ENCODE measurements around the gene C2CD4A. TPM values are rescaled to one million over a fixed set of nuclear protein-coding genes. Genes with fewer than 3 reads are reported as not detected.

The C2CD4A gene
- total and polyA plus RNA-seq, 2 donors (not counting 3 experiments of a cell fraction or from before 2014, with no cell fraction given) = 0.33 to 0.46 TPM

DNA sequence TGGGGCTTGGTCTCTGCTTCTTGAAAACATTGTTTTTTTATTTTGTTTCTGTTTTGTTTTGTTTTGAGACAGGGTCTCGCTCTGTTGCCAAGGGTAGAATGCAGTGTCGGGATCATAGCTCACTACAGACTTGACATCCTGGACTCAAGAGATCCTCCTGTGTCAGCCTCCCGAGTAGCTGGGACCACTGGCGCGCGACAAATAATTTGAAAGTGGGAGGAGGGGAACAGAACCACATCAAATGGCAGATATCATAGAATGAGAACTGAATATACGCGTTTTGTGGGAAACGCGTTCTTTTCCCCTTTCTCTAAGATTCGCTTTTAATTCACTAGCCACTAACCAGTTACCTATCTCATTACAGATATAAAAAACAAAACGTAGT lies 5.9 kb upstream of the C2CD4A start:
- Histone ChIP-seq H3K27me3 (ENCODE audit: control insufficient read depth in 2 of 2, insufficient read depth in 2 of 2, low read length in 2 of 2) (no peaks in the 10 kb centered on the region), H3K9ac (replicated peaks; ENCODE audit: extremely low read depth, insufficient read depth, low read length) (peak overlapping the region; percentile 75), H3K4me3 (replicated peaks in 1 of 3; ENCODE audit: insufficient read depth in 1 of 3, low read depth in 1 of 3, low read length in 3 of 3) (peak overlapping the region; percentile 47 to 99 (median 90)), H3K9me3 (replicated peaks; ENCODE audit: control insufficient read depth, insufficient read depth, low read length) (no peaks in the 10 kb centered on the region), H3K9me1 (replicated peaks; ENCODE audit: control insufficient read depth, extremely low read depth, insufficient read depth, low read length) (no peaks in the 10 kb centered on the region), H3K79me2 (ENCODE audit: control insufficient read depth, insufficient read depth, low read length) (peaks cover 31% of the 10 kb centered on the region), H2AFZ (ENCODE audit: low read depth, low read length) (peak overlapping the region; percentile 98), H3K27ac (ENCODE audit: insufficient read depth, low read depth, low read length) (peak overlapping the region; percentile 49), H3K4me2 (ENCODE audit: insufficient read depth, low read length) (peak overlapping the region; percentile 84), H3K36me3 (ENCODE audit: control insufficient read depth in 2 of 2, extremely low read depth in 1 of 2, insufficient read depth in 2 of 2, low read length in 2 of 2) (no peaks in the 10 kb centered on the region), H3K4me1 (ENCODE audit: control insufficient read depth, extremely low read depth, insufficient read depth, low read length) (peaks cover 25% of the 10 kb centered on the region), H4K20me1 (replicated peaks; ENCODE audit: control insufficient read depth, extremely low read depth, insufficient read depth, low read length) (no peaks in the 10 kb centered on the region)
- TF ChIP-seq EZH2 (IDR thresholded peaks at IDR 0.05; ENCODE audit: borderline replicate concordance, low read depth, low read length, severe bottlenecking) (no peak), GATA2 (IDR thresholded peaks at IDR 0.05; ENCODE audit: insufficient read depth, insufficient read length, low read depth, low read length) (no peak), POLR2AphosphoS5 (IDR thresholded peaks at IDR 0.05; ENCODE audit: insufficient read depth, low read depth, low read length) (no peak)
- TF ChIP-seq, protein P1, sequence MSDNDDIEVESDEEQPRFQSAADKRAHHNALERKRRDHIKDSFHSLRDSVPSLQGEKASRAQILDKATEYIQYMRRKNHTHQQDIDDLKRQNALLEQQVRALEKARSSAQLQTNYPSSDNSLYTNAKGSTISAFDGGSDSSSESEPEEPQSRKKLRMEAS (IDR thresholded peaks at IDR 0.05; ENCODE audit: insufficient read depth, insufficient read length) = no peak
- dilution Hi-C loops (cut with MboI; ENCODE audit: extremely low pct_ligation_motif_present, low sequenced_read_pairs) = no loop called here
- ChIA-PET POLR2A (interaction anchor here (1.1 to 1.7 kb wide), 2 partner anchors 58 to 104 kb away, joined by 4 to 5 read pairs; partner anchors contain the start of gene C2CD4B), CTCF (interaction anchor here (0.6 to 3.5 kb wide), 24 partner anchors 9 to 246 kb away, joined by 3 to 29 read pairs (median 6); partner anchors contain the start of gene C2CD4B)
- FAIRE-seq (no peak), DNase-seq (ENCODE audit: low read depth, low spot score) (no peak)
- intact Hi-C loops (cut with micrococcal nuclease) = loop anchor here (1.0 to 2.0 kb wide), 2 partner anchors 7 to 112 kb away; no protein-coding TSS in a partner anchor
- BruUV-seq (replicated peaks) = TSS peak; percentile 27

DNA sequence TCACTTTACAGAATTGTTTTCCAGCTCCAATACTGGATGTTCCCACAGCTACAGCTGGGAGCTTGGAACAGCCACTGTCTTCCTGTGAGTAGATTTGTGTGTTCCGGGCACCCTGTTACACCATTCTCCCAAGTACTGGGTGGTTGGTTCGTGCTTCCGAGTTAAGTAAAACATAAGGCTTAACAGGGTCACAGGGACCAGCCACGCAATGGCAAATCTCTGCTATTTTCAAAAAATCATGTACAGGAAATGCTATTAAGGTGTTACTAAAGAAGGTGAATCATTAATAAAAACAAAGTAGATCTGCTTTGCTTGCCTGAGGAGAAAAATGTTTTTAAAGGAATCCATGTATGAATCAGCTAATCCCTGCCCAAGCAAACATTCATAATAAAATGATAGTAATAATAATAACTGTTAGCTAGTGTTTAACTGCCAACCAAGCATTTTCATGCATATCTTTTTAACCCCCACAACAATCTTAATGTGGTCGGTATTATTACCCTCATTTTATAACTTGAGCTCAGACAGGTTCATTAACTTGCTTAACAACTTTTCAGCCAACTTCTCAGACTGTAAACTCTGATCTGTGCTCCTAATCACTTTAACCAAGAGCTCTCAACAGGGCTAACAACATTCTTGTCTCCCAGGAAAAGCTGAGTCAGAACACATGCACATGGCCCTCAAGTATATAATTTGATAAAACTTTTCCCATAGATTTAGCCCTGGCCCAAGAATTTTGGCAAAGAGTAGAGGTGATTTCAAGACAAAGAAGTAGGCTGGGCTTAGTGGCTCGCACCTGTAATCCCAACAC lies 2.7 kb upstream of the C2CD4A start:
- H2AFZ ChIP-seq (ENCODE audit: low read depth, low read length) = peak overlapping the region; percentile 5
- H3K4me1 ChIP-seq (ENCODE audit: control insufficient read depth, extremely low read depth, insufficient read depth, low read length) = peaks cover 41% of the 10 kb centered on the region
- no TSS peak for BruUV-seq (replicated peaks)
- no peak overlapping the region for H3K9ac ChIP-seq (replicated peaks; ENCODE audit: extremely low read depth, insufficient read depth, low read length)
- H3K9me3 ChIP-seq (replicated peaks; ENCODE audit: control insufficient read depth, insufficient read depth, low read length) = no peaks in the 10 kb centered on the region
- peak overlapping the region; percentile 27 for H3K4me2 ChIP-seq (ENCODE audit: insufficient read depth, low read length)
- H3K27ac ChIP-seq (ENCODE audit: insufficient read depth, low read depth, low read length) = peak overlapping the region; percentile 15
- H3K36me3 ChIP-seq (ENCODE audit: control insufficient read depth in 2 of 2, extremely low read depth in 1 of 2, insufficient read depth in 2 of 2, low read length in 2 of 2) = no peaks in the 10 kb centered on the region
- no peak overlapping the region for H3K4me3 ChIP-seq (replicated peaks in 1 of 3; ENCODE audit: insufficient read depth in 1 of 3, low read depth in 1 of 3, low read length in 3 of 3)
- intact Hi-C loops (cut with micrococcal nuclease) = no loop called here
- dilution Hi-C loops (cut with MboI; ENCODE audit: extremely low pct_ligation_motif_present, low sequenced_read_pairs) = no loop called here
- H3K27me3 ChIP-seq (ENCODE audit: control insufficient read depth in 2 of 2, insufficient read depth in 2 of 2, low read length in 2 of 2) = no peaks in the 10 kb centered on the region
- TF ChIP-seq FOS (IDR thresholded peaks at IDR 0.05; ENCODE audit: borderline replicate concordance, insufficient read depth, low read length) (peak; percentile 39), POLR2AphosphoS5 (IDR thresholded peaks at IDR 0.05; ENCODE audit: insufficient read depth, low read depth, low read length) (no peak), EZH2 (IDR thresholded peaks at IDR 0.05; ENCODE audit: borderline replicate concordance, low read depth, low read length, severe bottlenecking) (no peak), POLR2A (IDR thresholded peaks at IDR 0.05; ENCODE audit: low read depth, low read length) (no peak), JUN (IDR thresholded peaks at IDR 0.05; ENCODE audit: borderline replicate concordance, insufficient read depth, insufficient read length, low read depth) (no peak), MYC (IDR thresholded peaks at IDR 0.05; ENCODE audit: low read depth, low read length) (no peak)
- TF ChIP-seq, protein P1 (IDR thresholded peaks at IDR 0.05; ENCODE audit: insufficient read depth, insufficient read length) = no peak
- TF ChIP-seq, protein P2, sequence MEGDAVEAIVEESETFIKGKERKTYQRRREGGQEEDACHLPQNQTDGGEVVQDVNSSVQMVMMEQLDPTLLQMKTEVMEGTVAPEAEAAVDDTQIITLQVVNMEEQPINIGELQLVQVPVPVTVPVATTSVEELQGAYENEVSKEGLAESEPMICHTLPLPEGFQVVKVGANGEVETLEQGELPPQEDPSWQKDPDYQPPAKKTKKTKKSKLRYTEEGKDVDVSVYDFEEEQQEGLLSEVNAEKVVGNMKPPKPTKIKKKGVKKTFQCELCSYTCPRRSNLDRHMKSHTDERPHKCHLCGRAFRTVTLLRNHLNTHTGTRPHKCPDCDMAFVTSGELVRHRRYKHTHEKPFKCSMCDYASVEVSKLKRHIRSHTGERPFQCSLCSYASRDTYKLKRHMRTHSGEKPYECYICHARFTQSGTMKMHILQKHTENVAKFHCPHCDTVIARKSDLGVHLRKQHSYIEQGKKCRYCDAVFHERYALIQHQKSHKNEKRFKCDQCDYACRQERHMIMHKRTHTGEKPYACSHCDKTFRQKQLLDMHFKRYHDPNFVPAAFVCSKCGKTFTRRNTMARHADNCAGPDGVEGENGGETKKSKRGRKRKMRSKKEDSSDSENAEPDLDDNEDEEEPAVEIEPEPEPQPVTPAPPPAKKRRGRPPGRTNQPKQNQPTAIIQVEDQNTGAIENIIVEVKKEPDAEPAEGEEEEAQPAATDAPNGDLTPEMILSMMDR (IDR thresholded peaks at IDR 0.05; ENCODE audit: extremely low read depth in 1 of 2, insufficient read depth in 1 of 2, low read depth in 1 of 2, low read length in 2 of 2) = no peak
- peak; percentile 52 for DNase-seq (ENCODE audit: low read depth, low spot score)
- peaks cover 12% of the 10 kb centered on the region for H3K79me2 ChIP-seq (ENCODE audit: control insufficient read depth, insufficient read depth, low read length)
- H4K20me1 ChIP-seq (replicated peaks; ENCODE audit: control insufficient read depth, extremely low read depth, insufficient read depth, low read length) = no peaks in the 10 kb centered on the region
- ChIA-PET POLR2A (no interaction called here), CTCF (interaction anchor here (0.7 to 1.9 kb wide), 5 partner anchors 11 to 243 kb away, joined by 3 to 7 read pairs (median 4); partner anchors contain the start of gene C2CD4B)
- FAIRE-seq = peak; percentile 49
- no peaks in the 10 kb centered on the region for H3K9me1 ChIP-seq (replicated peaks; ENCODE audit: control insufficient read depth, extremely low read depth, insufficient read depth, low read length)
